ENCODE results near the gene CTNNA2.

DNA sequence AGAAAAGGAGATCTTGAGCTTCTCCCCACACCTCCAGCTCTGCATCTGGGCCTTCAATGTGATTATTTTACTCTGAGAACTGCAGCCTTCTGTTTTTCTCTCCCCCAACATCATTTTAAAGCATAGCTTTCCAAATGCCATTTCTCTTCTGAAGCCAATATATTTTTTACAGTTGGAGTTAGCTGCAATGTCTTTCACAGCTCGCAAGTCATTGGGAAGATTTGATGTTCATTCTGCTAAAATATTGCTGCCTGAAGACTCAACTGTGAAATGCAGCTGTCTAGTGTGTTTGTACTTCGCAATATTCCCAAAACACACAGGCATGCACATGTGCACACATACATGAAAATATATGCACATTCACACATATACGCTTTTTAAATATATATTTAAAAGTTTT, 496.4 kb downstream of the CTNNA2 start:
- TF ChIP-seq, protein P1, sequence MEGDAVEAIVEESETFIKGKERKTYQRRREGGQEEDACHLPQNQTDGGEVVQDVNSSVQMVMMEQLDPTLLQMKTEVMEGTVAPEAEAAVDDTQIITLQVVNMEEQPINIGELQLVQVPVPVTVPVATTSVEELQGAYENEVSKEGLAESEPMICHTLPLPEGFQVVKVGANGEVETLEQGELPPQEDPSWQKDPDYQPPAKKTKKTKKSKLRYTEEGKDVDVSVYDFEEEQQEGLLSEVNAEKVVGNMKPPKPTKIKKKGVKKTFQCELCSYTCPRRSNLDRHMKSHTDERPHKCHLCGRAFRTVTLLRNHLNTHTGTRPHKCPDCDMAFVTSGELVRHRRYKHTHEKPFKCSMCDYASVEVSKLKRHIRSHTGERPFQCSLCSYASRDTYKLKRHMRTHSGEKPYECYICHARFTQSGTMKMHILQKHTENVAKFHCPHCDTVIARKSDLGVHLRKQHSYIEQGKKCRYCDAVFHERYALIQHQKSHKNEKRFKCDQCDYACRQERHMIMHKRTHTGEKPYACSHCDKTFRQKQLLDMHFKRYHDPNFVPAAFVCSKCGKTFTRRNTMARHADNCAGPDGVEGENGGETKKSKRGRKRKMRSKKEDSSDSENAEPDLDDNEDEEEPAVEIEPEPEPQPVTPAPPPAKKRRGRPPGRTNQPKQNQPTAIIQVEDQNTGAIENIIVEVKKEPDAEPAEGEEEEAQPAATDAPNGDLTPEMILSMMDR (IDR thresholded peaks at IDR 0.05): no peak
- TF ChIP-seq EP300 (IDR thresholded peaks at IDR 0.05) (no peak), POLR2A (IDR thresholded peaks at IDR 0.05) (no peak)
